BJ (cell line): ENCODE measurements around the gene ZDHHC12. TPM values are rescaled to one million over a fixed set of nuclear protein-coding genes. Genes with fewer than 3 reads are reported as not detected.
A peak's percentile ranks its signal among the peaks of the same experiment; 100 is the strongest.

ENCODE experiments used
- CTCF ChIA-PET: fragments of 350-600 bp; formaldehyde crosslinking; extraction: SDS; loops from one replicate; lab custom pipeline; 2021; ENCODE audit warnings: antibody characterized with exemption, inconsistent platforms; lab: Yijun Ruan, JAX
- POLR2A ChIA-PET: fragments of 300-600 bp; sonication (Branson Sonifier 250); formaldehyde crosslinking; extraction: SDS; loops from one replicate; lab custom pipeline; 2021; ENCODE audit warnings: antibody characterized with exemption; lab: Charles Lee
- DNase-seq: peaks from one replicate; pipeline ENCODE4 v3.0.0-alpha.2; 2011; ENCODE audit warnings: low read depth
- H3K27me3 ChIP-seq: 2 replicates; pipeline ENCODE4 v1.6.0; 2011; ENCODE audit warnings: low read length; ENCODE audit not compliant: control insufficient read depth, insufficient read depth
- H3K36me3 ChIP-seq: 2 replicates; pipeline ENCODE4 v1.5.1; 2011; ENCODE audit warnings: low read length; ENCODE audit not compliant: control insufficient read depth, insufficient read depth
- H3K4me3 ChIP-seq: 2 replicates; pipeline ENCODE4 v1.5.1; 2011; ENCODE audit warnings: low read depth, mild to moderate bottlenecking, control low read depth, low read length
- polyA plus RNA-seq: library from polyadenylated mRNA; depleted of rRNA; stranded (reverse); fragments of >200 nt; gene quantifications from 2 replicates; pipeline ENCODE4 v1.2.3, GENCODE V29; 2011
- TF ChIP-seq, protein P1 (sequence below): IDR thresholded peaks from 2 replicates; pipeline ENCODE4 v1.5.1; 2011; ENCODE audit warnings: low read depth, mild to moderate bottlenecking, control low read depth, inconsistent platforms, low read length, moderate library complexity; ENCODE audit not compliant: insufficient read depth

ZDHHC12 gene
- polyA plus RNA-seq, 1 experiment, result 60.0 TPM

DNA sequence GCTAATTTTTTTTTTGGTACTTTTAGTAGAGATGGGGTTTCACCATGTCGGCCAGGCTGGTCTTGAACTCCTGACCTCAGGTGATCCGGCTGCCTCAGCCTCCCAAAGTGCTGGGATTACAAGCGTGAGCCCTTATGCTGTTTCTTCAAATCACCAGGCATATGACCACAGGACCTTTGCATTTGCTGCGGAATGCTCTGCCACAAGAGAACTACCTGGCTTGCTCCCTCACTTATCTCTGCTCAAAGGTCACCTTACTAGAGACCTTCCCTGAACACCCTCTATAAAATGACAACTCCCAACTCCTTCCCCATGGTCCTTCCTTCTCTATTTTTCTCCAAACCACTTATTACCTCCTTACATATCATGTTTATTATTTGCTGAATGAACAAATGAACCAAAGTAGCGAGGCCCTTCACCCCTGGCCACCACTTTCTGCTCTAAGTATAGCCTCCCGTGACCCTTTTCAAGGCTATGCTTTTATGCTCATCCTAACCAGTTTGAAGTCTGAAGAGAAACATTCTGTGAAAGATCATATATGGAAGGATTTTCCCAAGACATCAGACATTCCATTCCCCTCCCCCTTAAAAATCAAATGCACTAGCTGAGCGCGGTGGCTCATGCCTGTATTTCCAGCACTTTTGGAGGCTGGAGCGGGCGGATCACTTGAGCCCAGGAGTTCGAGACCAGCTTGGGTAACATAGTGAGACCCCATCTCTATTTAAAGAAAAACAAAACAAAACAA, 46.5 kb upstream of the ZDHHC12 start:
- no peak for DNase-seq
- CTCF ChIA-PET, result interaction anchor here (0.7 to 1.6 kb wide), 4 partner anchors 9 to 646 kb away, joined by 3 to 5 read pairs (median 4); partner anchors contain the start of gene ENDOG
- peak overlapping the region; percentile 69 for H3K4me3 ChIP-seq
- peaks cover 1% of the 10 kb centered on the region for H3K36me3 ChIP-seq
- TF ChIP-seq, protein P1, sequence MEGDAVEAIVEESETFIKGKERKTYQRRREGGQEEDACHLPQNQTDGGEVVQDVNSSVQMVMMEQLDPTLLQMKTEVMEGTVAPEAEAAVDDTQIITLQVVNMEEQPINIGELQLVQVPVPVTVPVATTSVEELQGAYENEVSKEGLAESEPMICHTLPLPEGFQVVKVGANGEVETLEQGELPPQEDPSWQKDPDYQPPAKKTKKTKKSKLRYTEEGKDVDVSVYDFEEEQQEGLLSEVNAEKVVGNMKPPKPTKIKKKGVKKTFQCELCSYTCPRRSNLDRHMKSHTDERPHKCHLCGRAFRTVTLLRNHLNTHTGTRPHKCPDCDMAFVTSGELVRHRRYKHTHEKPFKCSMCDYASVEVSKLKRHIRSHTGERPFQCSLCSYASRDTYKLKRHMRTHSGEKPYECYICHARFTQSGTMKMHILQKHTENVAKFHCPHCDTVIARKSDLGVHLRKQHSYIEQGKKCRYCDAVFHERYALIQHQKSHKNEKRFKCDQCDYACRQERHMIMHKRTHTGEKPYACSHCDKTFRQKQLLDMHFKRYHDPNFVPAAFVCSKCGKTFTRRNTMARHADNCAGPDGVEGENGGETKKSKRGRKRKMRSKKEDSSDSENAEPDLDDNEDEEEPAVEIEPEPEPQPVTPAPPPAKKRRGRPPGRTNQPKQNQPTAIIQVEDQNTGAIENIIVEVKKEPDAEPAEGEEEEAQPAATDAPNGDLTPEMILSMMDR, result no peak
- POLR2A ChIA-PET, result no interaction called here
- no peaks in the 10 kb centered on the region for H3K27me3 ChIP-seq

DNA sequence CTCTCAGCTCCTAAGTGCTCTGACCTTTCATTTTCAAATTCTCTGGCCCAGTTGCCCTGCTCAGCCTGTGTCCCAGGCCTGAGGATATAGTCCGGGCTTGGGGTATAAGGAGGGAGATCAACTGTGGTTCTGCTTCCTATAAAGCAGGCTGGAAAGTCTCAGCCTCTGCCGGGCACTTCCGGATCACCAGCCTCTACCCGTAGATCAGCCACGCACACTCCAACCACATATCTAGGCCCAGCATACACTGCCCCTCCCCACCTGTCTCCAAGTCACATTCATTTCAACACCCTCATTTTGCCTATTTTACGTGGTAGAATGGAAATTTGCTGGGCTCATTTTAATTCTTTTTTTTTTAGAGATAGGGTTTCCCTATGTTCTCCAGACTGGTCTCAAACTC, 44.7 kb upstream of the ZDHHC12 start:
- POLR2A ChIA-PET, result no interaction called here
- H3K27me3 ChIP-seq, result no peaks in the 10 kb centered on the region
- DNase-seq, result no peak
- TF ChIP-seq, protein P1, result no peak
- peaks cover 3% of the 10 kb centered on the region for H3K36me3 ChIP-seq
- CTCF ChIA-PET, result interaction anchor here (1.0 to 1.2 kb wide), 2 partner anchors 23 to 35 kb away, joined by 3 to 4 read pairs; no protein-coding TSS in a partner anchor
- no peak overlapping the region for H3K4me3 ChIP-seq

DNA sequence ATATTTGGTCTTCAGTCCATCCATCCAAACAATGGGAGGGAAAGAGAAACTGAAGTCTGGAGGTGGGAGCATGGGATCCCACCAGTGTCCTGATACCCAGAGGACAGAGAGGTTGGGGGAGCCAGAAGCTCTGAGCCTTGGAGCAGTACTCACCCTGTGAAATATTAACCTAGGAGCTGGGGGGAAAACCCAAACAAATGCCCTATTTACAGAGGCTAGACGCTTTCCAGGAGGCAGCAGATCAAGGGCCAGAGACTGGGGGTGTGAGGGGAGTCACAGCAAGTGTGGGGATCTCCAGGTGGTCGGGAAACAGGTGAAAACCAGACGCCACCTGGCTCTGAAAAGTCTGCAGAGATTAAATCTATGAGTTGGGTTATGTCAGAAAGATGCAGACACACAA, 41.6 kb upstream of the ZDHHC12 start:
- TF ChIP-seq, protein P1, result no peak
- H3K27me3 ChIP-seq, result no peaks in the 10 kb centered on the region
- ChIA-PET POLR2A (no interaction called here), CTCF (no interaction called here)
- H3K4me3 ChIP-seq, result no peak overlapping the region
- H3K36me3 ChIP-seq, result peaks cover 5% of the 10 kb centered on the region
- no peak for DNase-seq

DNA sequence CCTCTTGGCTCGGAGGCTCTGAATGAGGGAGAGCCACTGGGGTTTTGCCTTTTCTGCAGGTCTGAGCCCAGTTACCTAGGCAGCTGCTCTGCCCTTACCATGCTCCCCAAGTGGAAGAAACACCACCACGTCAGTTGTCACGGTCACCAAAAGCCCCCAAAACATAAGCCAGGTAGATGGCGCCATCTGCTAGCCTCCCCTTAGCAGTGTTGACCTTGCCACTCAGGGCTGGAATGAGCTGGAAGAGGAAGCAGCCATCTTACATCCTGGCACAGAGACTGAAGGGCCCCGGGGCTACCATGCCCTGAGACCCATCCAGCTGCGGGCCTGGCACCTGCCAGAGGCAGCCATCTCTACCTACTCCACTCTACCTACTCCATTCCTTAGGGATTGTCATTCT, 40.4 kb upstream of the ZDHHC12 start:
- ChIA-PET CTCF (no interaction called here), POLR2A (interaction anchor here (0.7 kb wide), 1 partner anchor 317 kb away, joined by 4 read pairs; no protein-coding TSS in a partner anchor)
- DNase-seq, result no peak
- TF ChIP-seq, protein P1, result no peak
- Histone ChIP-seq H3K36me3 (peaks cover 5% of the 10 kb centered on the region), H3K4me3 (no peak overlapping the region), H3K27me3 (no peaks in the 10 kb centered on the region)

DNA sequence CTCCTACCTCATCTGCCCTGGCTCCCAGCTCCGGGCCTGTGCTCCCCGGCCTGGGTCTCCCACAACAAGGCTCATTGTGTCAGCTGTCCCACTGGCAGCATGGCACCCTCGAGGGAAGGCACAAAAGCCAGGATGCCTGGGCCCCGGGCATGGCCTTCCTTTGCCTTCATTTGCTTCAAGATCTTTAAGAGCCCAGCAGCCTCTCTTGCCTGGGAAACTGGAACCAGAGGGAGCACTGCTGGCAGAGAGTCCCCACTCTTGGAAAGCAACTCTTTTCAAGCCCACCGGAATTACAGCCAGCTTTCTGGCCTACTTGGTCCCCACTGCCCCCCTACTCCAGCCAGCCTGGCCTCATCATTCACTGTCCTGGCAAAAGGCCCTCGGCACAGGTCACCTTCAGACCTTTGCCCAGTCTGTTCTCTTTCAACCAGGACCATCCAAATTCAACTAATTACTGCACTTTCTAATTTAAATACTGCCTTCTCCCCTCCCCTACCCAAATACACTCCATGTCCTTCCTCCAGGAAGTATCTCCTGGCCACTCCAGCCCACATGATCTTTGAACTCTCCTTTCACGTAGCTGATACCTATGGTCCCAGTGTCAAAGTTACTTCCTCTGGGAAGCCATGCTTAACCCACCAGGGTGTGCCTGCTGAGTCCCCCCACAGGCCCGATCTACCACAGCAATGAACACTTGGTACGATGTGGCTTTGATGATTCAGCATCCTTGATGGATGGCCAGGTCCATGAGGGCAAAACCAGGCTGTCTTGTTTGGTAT, 38.9 kb upstream of the ZDHHC12 start:
- no peak overlapping the region for H3K4me3 ChIP-seq
- peaks cover 4% of the 10 kb centered on the region; the same call in 1 of the 2 replicates for H3K36me3 ChIP-seq
- ChIA-PET CTCF (interaction anchor here (1.2 kb wide), 1 partner anchor 28 kb away, joined by 3 read pairs; no protein-coding TSS in a partner anchor), POLR2A (no interaction called here)
- H3K27me3 ChIP-seq, result no peaks in the 10 kb centered on the region
- TF ChIP-seq, protein P1, result no peak
- DNase-seq, result no peak
